Gastroesophageal sphincter (tissue), 4 donors: ENCODE results near the gene CUTA. TPM values are rescaled to one million over a fixed set of nuclear protein-coding genes. Genes with fewer than 3 reads are reported as not detected.

Source experiments
- ATAC-seq: fragments of 150-250 bp; one replicate; pipeline ENCODE4 v1.9.1; 2016; ENCODE audit warnings: mild to moderate bottlenecking, moderate library complexity
- H3K27ac ChIP-seq, 4 donors: fragments of 200-600 bp; sonication (generic) in 3 of 4; 1 replicate in 3 of 4; 2 replicates in 1 of 4; pipeline ENCODE4 v1.5.1; 2016 to 2019
- H3K27me3 ChIP-seq: fragments of 200-600 bp; sonication (generic); one replicate; pipeline ENCODE4 v1.5.1; 2019
- H3K36me3 ChIP-seq, 2 donors: fragments of 200-600 bp; sonication (generic); one replicate each; pipeline ENCODE4 v1.5.1; 2019; ENCODE audit warnings: control low read depth in 1 of 2
- H3K4me1 ChIP-seq, 3 donors: fragments of 200-600 bp; sonication (generic); 1 replicate in 2 of 3; 2 replicates in 1 of 3; pipeline ENCODE4 v1.5.1; 2016 to 2019; ENCODE audit warnings: control low read depth in 2 of 3
- H3K4me3 ChIP-seq, 2 donors: fragments of 200-600 bp; sonication (generic); one replicate each; pipeline ENCODE4 v1.5.1; 2019; ENCODE audit warnings: mild to moderate bottlenecking in 1 of 2, moderate library complexity in 1 of 2
- H3K9me3 ChIP-seq, 3 donors: fragments of 200-600 bp; sonication (generic); one replicate each; pipeline ENCODE4 v1.5.1; 2017 to 2019; ENCODE audit warnings: control low read depth in 2 of 3
- CTCF ChIP-seq, 4 experiments: fragments of 200-600 bp in 2 of 4; fragments of 450-650 bp in 2 of 4; sonication (generic) in 1 of 4; IDR thresholded peaks; one replicate each; pipeline ENCODE4 v1.5.1; 2017 to 2019; ENCODE audit warnings: antibody characterized with exemption in 4 of 4, mild to moderate bottlenecking in 2 of 4, moderate library complexity in 2 of 4
- EP300 ChIP-seq: sonication (generic); formaldehyde crosslinking; IDR thresholded peaks from one replicate; pipeline ENCODE4 v1.6.1; 2017; ENCODE audit warnings: antibody characterized with exemption, mild to moderate bottlenecking
- POLR2A ChIP-seq, 2 donors: fragments of 450-650 bp; IDR thresholded peaks; one replicate each; pipeline ENCODE4 v1.6.1; 2017; ENCODE audit warnings: antibody characterized with exemption in 2 of 2, mild to moderate bottlenecking in 2 of 2, moderate library complexity in 1 of 2
- POLR2AphosphoS5 ChIP-seq: sonication (generic); formaldehyde crosslinking; IDR thresholded peaks from one replicate; pipeline ENCODE4 v1.6.1; 2017; ENCODE audit warnings: antibody characterized with exemption
- WGBS, 2 donors: methylation state at CpG; one replicate each; pipeline ENCODE4 v1.1.5; 2018; ENCODE audit warnings: low coverage in 1 of 2; 5-methylcytosine and 5-hydroxymethylcytosine counted together
- total RNA-seq, 4 donors: library from RNA; depleted of rRNA; stranded (reverse); fragments of >200 nt; gene quantifications; one replicate each; pipeline ENCODE4 v1.1.0, GENCODE V29; 2016

Gene CUTA
- total RNA-seq, 4 donors from 2014 or later: 90.2 to 144 (median 124) TPM

- H3K27ac ChIP-seq: peak within 1 kb of the TSS; percentile 94 to 100 (median 98)
- H3K36me3 ChIP-seq: peaks cover 0 to 39% of the 10 kb centered on the region in 2 donors
- H3K4me3 ChIP-seq: peak within 1 kb of the TSS; percentile 75 to 100
- H3K27me3 ChIP-seq: no peaks in the 10 kb centered on the region
- 0% methylated on average over 1 of the region's 67 CpGs; no CpG with 5 or more reads in 1 of the 2 donors for WGBS, 2 donors
- ATAC-seq: peak; percentile 67
- H3K4me1 ChIP-seq: peaks cover 0 to 54% (median 10%) of the 10 kb centered on the region in 3 donors
- TF ChIP-seq EP300: no peak
- peak in 2 of 4 experiments; percentile 9 to 27 for TF ChIP-seq CTCF (IDR thresholded peaks at IDR 0.05)
- peak; percentile 69 for TF ChIP-seq POLR2AphosphoS5
- peak; percentile 56 to 69 for TF ChIP-seq POLR2A (IDR thresholded peaks at IDR 0.05)
- no peaks in the 10 kb centered on the region for H3K9me3 ChIP-seq
These were observed 6.9 kb downstream of the CUTA start, which contains the start of gene PHF1 for GRCh38 chr6:33410711-33411631. TSS of gene PHF1 (plus strand) at chr6:33411014. CDS start at chr6:33412264, 1,250 bp downstream.

GRCh38 chr6:33410050-33410710, 7.7 kb downstream of the CUTA start:
- H3K27ac ChIP-seq: peak overlapping the region; percentile 94 to 100 (median 98)
- TF ChIP-seq POLR2AphosphoS5: peak; percentile 53
- TF ChIP-seq POLR2A (IDR thresholded peaks at IDR 0.05): peak in 1 of 2 donors; percentile 48
- TF ChIP-seq CTCF (IDR thresholded peaks at IDR 0.05): no peak
- TF ChIP-seq EP300: no peak
- 0 to 6% methylated on average over 1 to 2 of the region's 65 CpGs for WGBS, 2 donors

GRCh38 chr6:33407132-33407718, 10.7 kb downstream of the CUTA start:
- no peak overlapping the region for H3K27ac ChIP-seq
- H3K27me3 ChIP-seq: no peaks in the 10 kb centered on the region
- peaks cover 0 to 1% of the 10 kb centered on the region in 2 donors for H3K36me3 ChIP-seq
- WGBS, 2 donors: 76 to 78% methylated on average over 4 to 5 of the region's 5 CpGs
- H3K4me3 ChIP-seq: no peak overlapping the region
- H3K4me1 ChIP-seq: peaks cover 0 to 16% (median 4%) of the 10 kb centered on the region in 3 donors
- no peaks in the 10 kb centered on the region for H3K9me3 ChIP-seq
- no peak for ATAC-seq
- TF ChIP-seq CTCF (IDR thresholded peaks at IDR 0.05): no peak
- TF ChIP-seq EP300: no peak
- TF ChIP-seq POLR2A (IDR thresholded peaks at IDR 0.05): no peak
- TF ChIP-seq POLR2AphosphoS5: no peak

More at GRCh38 chr6:33410050-33410710, 7.7 kb downstream of the CUTA start:
- Histone ChIP-seq H3K4me3 (peak overlapping the region; percentile 75 to 100), H3K27me3 (no peaks in the 10 kb centered on the region), H3K4me1 (peaks cover 0 to 46% (median 10%) of the 10 kb centered on the region in 3 donors), H3K36me3 (peaks cover 0 to 31% of the 10 kb centered on the region in 2 donors), H3K9me3 (no peaks in the 10 kb centered on the region)
- ATAC-seq: peak; percentile 97

GRCh38 chr6:33406126-33406525, 11.8 kb downstream of the CUTA start:
- H3K9me3 ChIP-seq: no peaks in the 10 kb centered on the region
- H3K4me1 ChIP-seq: peaks cover 0 to 7% (median 0%) of the 10 kb centered on the region in 3 donors
- H3K36me3 ChIP-seq: no peaks in the 10 kb centered on the region
- 87% methylated on average over 3 of the region's 17 CpGs; no CpG with 5 or more reads in 1 of the 2 donors for WGBS, 2 donors
- ATAC-seq: no peak
- H3K27ac ChIP-seq: no peak overlapping the region
- no peaks in the 10 kb centered on the region for H3K27me3 ChIP-seq
- H3K4me3 ChIP-seq: no peak overlapping the region
- no peak for TF ChIP-seq CTCF (IDR thresholded peaks at IDR 0.05)
- no peak for TF ChIP-seq POLR2AphosphoS5
